ENCODE results near the gene ZKSCAN2.

DNA sequence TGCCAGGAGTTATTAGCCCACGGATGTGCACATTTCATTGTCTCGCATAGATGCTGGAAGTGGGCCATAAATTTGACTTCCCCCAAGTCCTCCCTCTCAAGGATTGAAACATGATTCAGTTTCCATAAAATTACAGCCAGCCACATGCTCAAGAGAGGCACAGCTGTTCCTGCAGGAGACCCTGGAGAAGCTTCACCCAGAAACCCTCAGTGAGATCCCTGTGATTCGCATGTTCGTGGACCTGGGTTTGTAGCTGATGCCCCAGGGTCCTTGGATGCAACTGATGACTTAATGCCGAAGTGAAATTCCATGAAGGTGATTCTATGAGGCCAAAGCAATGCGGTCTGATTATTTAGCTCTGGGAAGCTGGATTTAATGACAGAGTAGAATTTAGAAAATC is 65.5 kb downstream of the ZKSCAN2 start:
- TF ChIP-seq, protein P1, sequence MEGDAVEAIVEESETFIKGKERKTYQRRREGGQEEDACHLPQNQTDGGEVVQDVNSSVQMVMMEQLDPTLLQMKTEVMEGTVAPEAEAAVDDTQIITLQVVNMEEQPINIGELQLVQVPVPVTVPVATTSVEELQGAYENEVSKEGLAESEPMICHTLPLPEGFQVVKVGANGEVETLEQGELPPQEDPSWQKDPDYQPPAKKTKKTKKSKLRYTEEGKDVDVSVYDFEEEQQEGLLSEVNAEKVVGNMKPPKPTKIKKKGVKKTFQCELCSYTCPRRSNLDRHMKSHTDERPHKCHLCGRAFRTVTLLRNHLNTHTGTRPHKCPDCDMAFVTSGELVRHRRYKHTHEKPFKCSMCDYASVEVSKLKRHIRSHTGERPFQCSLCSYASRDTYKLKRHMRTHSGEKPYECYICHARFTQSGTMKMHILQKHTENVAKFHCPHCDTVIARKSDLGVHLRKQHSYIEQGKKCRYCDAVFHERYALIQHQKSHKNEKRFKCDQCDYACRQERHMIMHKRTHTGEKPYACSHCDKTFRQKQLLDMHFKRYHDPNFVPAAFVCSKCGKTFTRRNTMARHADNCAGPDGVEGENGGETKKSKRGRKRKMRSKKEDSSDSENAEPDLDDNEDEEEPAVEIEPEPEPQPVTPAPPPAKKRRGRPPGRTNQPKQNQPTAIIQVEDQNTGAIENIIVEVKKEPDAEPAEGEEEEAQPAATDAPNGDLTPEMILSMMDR (IDR thresholded peaks at IDR 0.05; ENCODE audit: low read length), result no peak
- TF ChIP-seq EZH2 (IDR thresholded peaks at IDR 0.05; ENCODE audit: borderline replicate concordance, low read length), result no peak

Data from OCI-LY1 (cell line).